Vagina (tissue), 2 donors: Measurements from ENCODE around the gene PPAN. TPM values are rescaled to one million over a fixed set of nuclear protein-coding genes. Genes with fewer than 3 reads are reported as not detected.
A peak's percentile ranks its signal among the peaks of the same experiment; 100 is the strongest.

ENCODE experiments used
- DNase-seq, 2 donors: peaks; one replicate each; pipeline ENCODE4 v3.0.0-alpha.2; 2017; ENCODE audit errors: extremely low spot score in 2 of 2
- H3K27ac ChIP-seq: fragments of 200-600 bp; sonication (generic); one replicate; pipeline ENCODE4 v1.5.1; 2019
- H3K27me3 ChIP-seq: fragments of 200-600 bp; sonication (generic); one replicate; pipeline ENCODE4 v1.5.1; 2019
- H3K36me3 ChIP-seq, 2 donors: fragments of 200-600 bp; sonication (generic); one replicate each; pipeline ENCODE4 v1.5.1; 2017 to 2019
- H3K4me1 ChIP-seq: fragments of 200-600 bp; sonication (generic); one replicate; pipeline ENCODE4 v1.5.1; 2019
- H3K4me3 ChIP-seq, 2 donors: fragments of 200-600 bp; sonication (generic); 1 replicate in 1 of 2; 2 replicates in 1 of 2; pipeline ENCODE4 v1.5.1; 2016 to 2019
- H3K9me3 ChIP-seq: fragments of 200-600 bp; sonication (generic); one replicate; pipeline ENCODE4 v1.5.1; 2019
- POLR2A ChIP-seq, 2 donors: fragments of 450-650 bp; IDR thresholded peaks; one replicate each; pipeline ENCODE4 v1.6.1; 2017; ENCODE audit warnings: antibody characterized with exemption in 2 of 2, mild to moderate bottlenecking in 2 of 2, moderate library complexity in 2 of 2
- POLR2AphosphoS5 ChIP-seq, 2 donors: sonication (generic); formaldehyde crosslinking; IDR thresholded peaks; one replicate each; pipeline ENCODE4 v1.9.0; 2017; ENCODE audit warnings: antibody characterized with exemption in 2 of 2, mild to moderate bottlenecking in 2 of 2, low read depth in 1 of 2; ENCODE audit not compliant: insufficient read depth in 1 of 2
- intact Hi-C: fragments of 100-400 bp; cut with DNase I; formaldehyde crosslinking; loops from one replicate; pipeline ENCODE4 v1.15.1; 2023
- total RNA-seq: library from RNA; depleted of rRNA; stranded (reverse); fragments of >200 nt; gene quantifications from one replicate; pipeline ENCODE4 v1.2.3, GENCODE V29; 2016
- TF ChIP-seq, protein P1 (sequence below), 3 experiments: fragments of 450-650 bp in 2 of 3; fragments of 200-600 bp in 1 of 3; sonication (generic) in 1 of 3; IDR thresholded peaks; one replicate each; pipeline ENCODE4 v1.5.1; 2017 to 2019; ENCODE audit warnings: antibody characterized with exemption in 3 of 3, mild to moderate bottlenecking in 2 of 3, moderate library complexity in 2 of 3

The PPAN gene
- total RNA-seq, 1 donor from 2014 or later = 55.2 TPM

- TF ChIP-seq POLR2A (IDR thresholded peaks at IDR 0.05) (no peak), POLR2AphosphoS5 (IDR thresholded peaks at IDR 0.05; ENCODE audit: insufficient read depth in 1 of 2, low read depth in 1 of 2) (no peak)
- TF ChIP-seq, protein P1, sequence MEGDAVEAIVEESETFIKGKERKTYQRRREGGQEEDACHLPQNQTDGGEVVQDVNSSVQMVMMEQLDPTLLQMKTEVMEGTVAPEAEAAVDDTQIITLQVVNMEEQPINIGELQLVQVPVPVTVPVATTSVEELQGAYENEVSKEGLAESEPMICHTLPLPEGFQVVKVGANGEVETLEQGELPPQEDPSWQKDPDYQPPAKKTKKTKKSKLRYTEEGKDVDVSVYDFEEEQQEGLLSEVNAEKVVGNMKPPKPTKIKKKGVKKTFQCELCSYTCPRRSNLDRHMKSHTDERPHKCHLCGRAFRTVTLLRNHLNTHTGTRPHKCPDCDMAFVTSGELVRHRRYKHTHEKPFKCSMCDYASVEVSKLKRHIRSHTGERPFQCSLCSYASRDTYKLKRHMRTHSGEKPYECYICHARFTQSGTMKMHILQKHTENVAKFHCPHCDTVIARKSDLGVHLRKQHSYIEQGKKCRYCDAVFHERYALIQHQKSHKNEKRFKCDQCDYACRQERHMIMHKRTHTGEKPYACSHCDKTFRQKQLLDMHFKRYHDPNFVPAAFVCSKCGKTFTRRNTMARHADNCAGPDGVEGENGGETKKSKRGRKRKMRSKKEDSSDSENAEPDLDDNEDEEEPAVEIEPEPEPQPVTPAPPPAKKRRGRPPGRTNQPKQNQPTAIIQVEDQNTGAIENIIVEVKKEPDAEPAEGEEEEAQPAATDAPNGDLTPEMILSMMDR (IDR thresholded peaks at IDR 0.05) = no peak
- peaks cover 11% of the 10 kb centered on the region for H3K4me1 ChIP-seq
- H3K27me3 ChIP-seq = no peaks in the 10 kb centered on the region
- no peaks in the 10 kb centered on the region for H3K36me3 ChIP-seq
- H3K4me3 ChIP-seq = no peak overlapping the region
- intact Hi-C loops = no loop called here
- no peaks in the 10 kb centered on the region for H3K9me3 ChIP-seq
- DNase-seq = no peak
- H3K27ac ChIP-seq = no peak overlapping the region
Observed at GRCh38 chr19:10083911-10084310, 22.3 kb upstream of the PPAN start.

GRCh38 chr19:10084803-10085202 lies 21.4 kb upstream of the PPAN start:
- DNase-seq = no peak
- H3K4me3 ChIP-seq = no peak overlapping the region
- TF ChIP-seq, protein P1 (IDR thresholded peaks at IDR 0.05) = no peak
- TF ChIP-seq POLR2A (IDR thresholded peaks at IDR 0.05) (no peak), POLR2AphosphoS5 (IDR thresholded peaks at IDR 0.05; ENCODE audit: insufficient read depth in 1 of 2, low read depth in 1 of 2) (no peak)
- no peak overlapping the region for H3K27ac ChIP-seq
- H3K27me3 ChIP-seq = no peaks in the 10 kb centered on the region
- intact Hi-C loops = no loop called here
- H3K36me3 ChIP-seq = no peaks in the 10 kb centered on the region
- peaks cover 11% of the 10 kb centered on the region for H3K4me1 ChIP-seq
- no peaks in the 10 kb centered on the region for H3K9me3 ChIP-seq

GRCh38 chr19:10085641-10086590 lies 20.2 kb upstream of the PPAN start, which contains the start of gene SHFL:
Gene SHFL (plus strand): TSS chr19:10086317. CDS start chr19:10086428, 111 bp downstream.
- intact Hi-C loops = no loop called here
- TF ChIP-seq, protein P1 (IDR thresholded peaks at IDR 0.05) = peak in 1 of 3 experiments; percentile 16
- peak in 1 of 2 donors; percentile 68 for TF ChIP-seq POLR2AphosphoS5 (IDR thresholded peaks at IDR 0.05; ENCODE audit: insufficient read depth in 1 of 2, low read depth in 1 of 2)
- TF ChIP-seq POLR2A (IDR thresholded peaks at IDR 0.05) = peak in 1 of 2 donors; percentile 26
- no peak for DNase-seq

GRCh38 chr19:10086591-10087192 lies 19.5 kb upstream of the PPAN start:
- intact Hi-C loops = no loop called here
- Histone ChIP-seq H3K9me3 (no peaks in the 10 kb centered on the region), H3K27me3 (no peaks in the 10 kb centered on the region), H3K4me3 (peak overlapping the region; percentile 93 to 98), H3K27ac (peak overlapping the region; percentile 96), H3K4me1 (peaks cover 11% of the 10 kb centered on the region), H3K36me3 (peaks cover 0 to 10% of the 10 kb centered on the region in 2 donors)
- peak in 1 of 2 donors; percentile 84 for DNase-seq
- TF ChIP-seq, protein P1 (IDR thresholded peaks at IDR 0.05) = no peak
- peak in 1 of 2 donors; percentile 45 for TF ChIP-seq POLR2AphosphoS5 (IDR thresholded peaks at IDR 0.05; ENCODE audit: insufficient read depth in 1 of 2, low read depth in 1 of 2)

More at GRCh38 chr19:10085641-10086590, 20.2 kb upstream of the PPAN start, which contains the start of gene SHFL:
- Histone ChIP-seq H3K27me3 (no peaks in the 10 kb centered on the region), H3K4me3 (peak within 1 kb of the TSS; percentile 93 to 98), H3K4me1 (peaks cover 11% of the 10 kb centered on the region), H3K9me3 (no peaks in the 10 kb centered on the region), H3K36me3 (peaks cover 0 to 5% of the 10 kb centered on the region in 2 donors), H3K27ac (peak within 1 kb of the TSS; percentile 96)
